HepG2 (cell line): ENCODE data around the gene PPP2R2D. TPM values are rescaled to one million over a fixed set of nuclear protein-coding genes. Genes with fewer than 3 reads are reported as not detected.

ENCODE experiments used
- AGO2 ChIP-seq: fragments of 200-400 bp; formaldehyde crosslinking; optimal IDR thresholded peaks from 2 replicates; pipeline ENCODE3; 2017; ENCODE audit warnings: mild to moderate bottlenecking, low read depth, low read length, moderate library complexity
- AKAP8 ChIP-seq: sonication (generic); formaldehyde crosslinking; IDR thresholded peaks from 2 replicates; pipeline ENCODE4 v1.5.1; 2020; ENCODE audit warnings: mild to moderate bottlenecking, missing genetic modification reagents
- CBX1 ChIP-seq: IDR thresholded peaks from one replicate; pipeline ENCODE4 v1.6.1; 2016; ENCODE audit warnings: antibody characterized with exemption, low read depth
- CHD4 ChIP-seq: fragments of 200-600 bp; sonication (generic); IDR thresholded peaks from 2 replicates; pipeline ENCODE4 v1.7.0; 2017; ENCODE audit warnings: mild to moderate bottlenecking, low read length, borderline replicate concordance
- DNMT1 ChIP-seq: sonication (generic); formaldehyde crosslinking; IDR thresholded peaks from 2 replicates; pipeline ENCODE4 v1.5.1; 2020; ENCODE audit warnings: mild to moderate bottlenecking, missing genetic modification reagents
- IRF1 ChIP-seq: sonication (generic); formaldehyde crosslinking; IDR thresholded peaks from 2 replicates; pipeline ENCODE4 v1.4.0; 2020; ENCODE audit warnings: low read depth, mild to moderate bottlenecking, missing genetic modification reagents
- MAF1 ChIP-seq: sonication (generic); formaldehyde crosslinking; IDR thresholded peaks from 2 replicates; pipeline ENCODE4 v1.5.0; 2020; ENCODE audit warnings: missing genetic modification reagents, borderline replicate concordance
- MYPOP ChIP-seq: sonication (generic); formaldehyde crosslinking; IDR thresholded peaks from 2 replicates; pipeline ENCODE4 v1.8.1; 2023; ENCODE audit warnings: mild to moderate bottlenecking, moderate library complexity, missing genetic modification reagents
- POLR2A ChIP-seq, 2 experiments: IDR thresholded peaks; 2 replicates each; pipeline ENCODE4 v1.6.1; 2011; ENCODE audit warnings: low read depth in 2 of 2, low read length in 2 of 2, mild to moderate bottlenecking in 1 of 2, moderate library complexity in 1 of 2; ENCODE audit not compliant: insufficient read depth in 1 of 2
- RBFOX2 ChIP-seq: fragments of 200-400 bp; formaldehyde crosslinking; IDR thresholded peaks from 2 replicates; pipeline ENCODE4 v1.6.1; 2017; ENCODE audit warnings: low read depth, mild to moderate bottlenecking, low read length
- SPEN ChIP-seq: sonication (generic); formaldehyde crosslinking; IDR thresholded peaks from 2 replicates; pipeline ENCODE4 v1.5.1; 2020; ENCODE audit warnings: low read depth, mild to moderate bottlenecking, missing genetic modification reagents
- U2AF1 ChIP-seq: fragments of 200-400 bp; formaldehyde crosslinking; optimal IDR thresholded peaks from 2 replicates; pipeline ENCODE3; 2017; ENCODE audit warnings: mild to moderate bottlenecking, low read depth, low read length
- ZBTB33 ChIP-seq: sonication (generic); formaldehyde crosslinking; IDR thresholded peaks from 2 replicates; pipeline ENCODE4 v1.4.0; 2020; ENCODE audit warnings: missing genetic modification reagents
- ZBTB38 ChIP-seq: sonication (generic); formaldehyde crosslinking; IDR thresholded peaks from 2 replicates; pipeline ENCODE4 v1.5.1; 2020; ENCODE audit warnings: mild to moderate bottlenecking, missing genetic modification reagents
- ZNF382 ChIP-seq: sonication (generic); formaldehyde crosslinking; IDR thresholded peaks from 2 replicates; pipeline ENCODE4 v1.5.0; 2020; ENCODE audit warnings: missing genetic modification reagents, mild to moderate bottlenecking, borderline replicate concordance
- ZNF629 ChIP-seq: sonication (generic); formaldehyde crosslinking; conservative IDR thresholded peaks from 2 replicates; pipeline ENCODE4 v1.5.0; 2020; ENCODE audit warnings: missing genetic modification reagents
- ZSCAN20 ChIP-seq: sonication (generic); formaldehyde crosslinking; IDR thresholded peaks from 2 replicates; pipeline ENCODE4 v1.4.0; 2020; ENCODE audit warnings: missing genetic modification reagents, mild to moderate bottlenecking, borderline replicate concordance
- ZSCAN31 ChIP-seq: sonication (generic); formaldehyde crosslinking; IDR thresholded peaks from 2 replicates; pipeline ENCODE4 v1.5.0; 2020; ENCODE audit warnings: low read depth, mild to moderate bottlenecking, missing genetic modification reagents
- polyA plus RNA-seq, 8 experiments: library from polyadenylated mRNA; depleted of rRNA in 3 of 8; stranded (reverse) in 7 of 8; unstranded in 1 of 8; fragments of >200 nt; fragmentation: Illumina TruSeq in 4 of 8; extraction: Trizol in 4 of 8; gene quantifications; 2 replicates each; pipeline versions ENCODE4 v1.2.1 to v1.2.3, GENCODE V29; 2011 to 2016; ENCODE audit warnings: low read depth in 4 of 8, missing spikeins in 1 of 8, mixed read lengths in 1 of 8; ENCODE audit not compliant: insufficient read depth in 1 of 8
- total RNA-seq, 5 experiments: library from RNA; depleted of rRNA; stranded (reverse); fragments of >200 nt; fragmentation: Illumina TruSeq; extraction: Trizol; gene quantifications; 2 replicates each; pipeline ENCODE4 v1.2.3, GENCODE V29; 2016; ENCODE audit warnings: low read depth in 1 of 5
- TF ChIP-seq, protein P1 (sequence below): sonication (generic); formaldehyde crosslinking; IDR thresholded peaks from 2 replicates; pipeline ENCODE4 v1.4.0; 2020; ENCODE audit warnings: missing genetic modification reagents, mild to moderate bottlenecking, borderline replicate concordance
- TF ChIP-seq, protein P2 (sequence below): sonication (generic); formaldehyde crosslinking; IDR thresholded peaks from 2 replicates; pipeline ENCODE4 v1.5.1; 2020; ENCODE audit warnings: mild to moderate bottlenecking, missing genetic modification reagents, moderate library complexity

The PPP2R2D gene
- total and polyA plus RNA-seq, 2 of the 13 experiments (the other 11 are each of a cell fraction or from before 2014, with no cell fraction given), result 32.7 to 33.2 TPM

DNA sequence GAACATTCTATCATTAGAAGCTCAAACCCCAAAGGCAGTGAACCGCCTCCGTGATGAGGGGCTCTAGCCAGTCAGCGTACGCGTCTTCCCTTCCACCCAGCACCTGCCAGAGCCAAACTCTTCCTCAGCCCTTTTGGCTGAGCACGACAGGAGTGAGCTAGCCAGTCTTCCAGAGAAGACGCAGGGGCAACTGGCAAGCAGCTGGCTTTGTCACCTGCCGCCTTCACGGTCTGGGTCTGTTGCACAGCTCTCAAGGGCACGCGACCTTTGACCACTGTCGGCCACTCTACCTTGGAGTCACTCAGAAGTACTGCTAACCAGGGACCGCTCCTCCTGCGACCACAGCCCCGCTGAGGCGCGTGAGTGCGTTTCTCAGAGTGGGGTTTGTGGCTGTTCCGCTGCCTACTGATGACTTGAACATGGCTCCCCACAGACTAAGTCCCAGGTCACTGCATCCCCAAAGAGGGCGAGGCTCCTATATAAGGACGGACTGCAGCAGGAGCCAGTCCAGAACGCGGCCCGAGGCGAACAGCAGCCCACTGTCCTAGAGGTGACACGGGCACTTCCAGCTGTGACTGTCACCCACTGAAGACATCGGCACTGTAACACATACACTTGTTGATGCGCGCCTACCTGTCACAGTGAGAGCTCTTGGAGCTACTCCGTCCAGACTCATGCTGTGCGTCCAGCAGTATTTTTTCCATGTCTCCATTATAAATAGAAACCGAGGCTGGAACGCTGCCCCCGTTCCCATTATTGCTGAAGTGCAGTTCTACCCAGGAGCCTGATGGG lies 72.5 kb downstream of the PPP2R2D start (continued):
- peak; percentile 49; the same call in 1 of the 2 replicates for TF ChIP-seq ZBTB38 (CRISPR knock-in tag)
- TF ChIP-seq POLR2A (IDR thresholded peaks at IDR 0.05; ENCODE audit: insufficient read depth in 1 of 2, low read depth in 2 of 2, low read length in 2 of 2), result 0 out of 4 replicates have a peak, but pooled peaks of 1 of the 2 experiments have one; percentile 32
- TF ChIP-seq ZSCAN20, result no peak
- no peak for TF ChIP-seq SPEN (CRISPR knock-in tag)
- no peak for TF ChIP-seq DNMT1 (CRISPR knock-in tag)
- no peak for TF ChIP-seq MAF1
- TF ChIP-seq, protein P1, sequence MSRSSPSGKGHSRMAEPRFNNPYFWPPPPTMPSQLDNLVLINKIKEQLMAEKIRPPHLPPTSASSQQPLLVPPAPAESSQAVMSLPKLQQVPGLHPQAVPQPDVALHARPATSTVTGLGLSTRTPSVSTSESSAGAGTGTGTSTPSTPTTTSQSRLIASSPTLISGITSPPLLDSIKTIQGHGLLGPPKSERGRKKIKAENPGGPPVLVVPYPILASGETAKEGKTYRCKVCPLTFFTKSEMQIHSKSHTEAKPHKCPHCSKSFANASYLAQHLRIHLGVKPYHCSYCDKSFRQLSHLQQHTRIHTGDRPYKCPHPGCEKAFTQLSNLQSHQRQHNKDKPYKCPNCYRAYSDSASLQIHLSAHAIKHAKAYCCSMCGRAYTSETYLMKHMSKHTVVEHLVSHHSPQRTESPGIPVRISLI (CRISPR knock-in tag), result no peak
- no peak for TF ChIP-seq IRF1 (CRISPR knock-in tag)
- no peak for TF ChIP-seq ZSCAN31 (CRISPR knock-in tag)
- no peak for TF ChIP-seq ZNF382 (CRISPR knock-in tag)
- TF ChIP-seq ZNF629 (CRISPR knock-in tag), result no peak
- 0 out of 2 replicates have a peak, but pooled peaks have one; percentile 54 for TF ChIP-seq ZBTB33 (CRISPR knock-in tag)
- no peak for TF ChIP-seq MYPOP (CRISPR knock-in tag)
- peak; percentile 19 for TF ChIP-seq AGO2
- TF ChIP-seq, protein P2, sequence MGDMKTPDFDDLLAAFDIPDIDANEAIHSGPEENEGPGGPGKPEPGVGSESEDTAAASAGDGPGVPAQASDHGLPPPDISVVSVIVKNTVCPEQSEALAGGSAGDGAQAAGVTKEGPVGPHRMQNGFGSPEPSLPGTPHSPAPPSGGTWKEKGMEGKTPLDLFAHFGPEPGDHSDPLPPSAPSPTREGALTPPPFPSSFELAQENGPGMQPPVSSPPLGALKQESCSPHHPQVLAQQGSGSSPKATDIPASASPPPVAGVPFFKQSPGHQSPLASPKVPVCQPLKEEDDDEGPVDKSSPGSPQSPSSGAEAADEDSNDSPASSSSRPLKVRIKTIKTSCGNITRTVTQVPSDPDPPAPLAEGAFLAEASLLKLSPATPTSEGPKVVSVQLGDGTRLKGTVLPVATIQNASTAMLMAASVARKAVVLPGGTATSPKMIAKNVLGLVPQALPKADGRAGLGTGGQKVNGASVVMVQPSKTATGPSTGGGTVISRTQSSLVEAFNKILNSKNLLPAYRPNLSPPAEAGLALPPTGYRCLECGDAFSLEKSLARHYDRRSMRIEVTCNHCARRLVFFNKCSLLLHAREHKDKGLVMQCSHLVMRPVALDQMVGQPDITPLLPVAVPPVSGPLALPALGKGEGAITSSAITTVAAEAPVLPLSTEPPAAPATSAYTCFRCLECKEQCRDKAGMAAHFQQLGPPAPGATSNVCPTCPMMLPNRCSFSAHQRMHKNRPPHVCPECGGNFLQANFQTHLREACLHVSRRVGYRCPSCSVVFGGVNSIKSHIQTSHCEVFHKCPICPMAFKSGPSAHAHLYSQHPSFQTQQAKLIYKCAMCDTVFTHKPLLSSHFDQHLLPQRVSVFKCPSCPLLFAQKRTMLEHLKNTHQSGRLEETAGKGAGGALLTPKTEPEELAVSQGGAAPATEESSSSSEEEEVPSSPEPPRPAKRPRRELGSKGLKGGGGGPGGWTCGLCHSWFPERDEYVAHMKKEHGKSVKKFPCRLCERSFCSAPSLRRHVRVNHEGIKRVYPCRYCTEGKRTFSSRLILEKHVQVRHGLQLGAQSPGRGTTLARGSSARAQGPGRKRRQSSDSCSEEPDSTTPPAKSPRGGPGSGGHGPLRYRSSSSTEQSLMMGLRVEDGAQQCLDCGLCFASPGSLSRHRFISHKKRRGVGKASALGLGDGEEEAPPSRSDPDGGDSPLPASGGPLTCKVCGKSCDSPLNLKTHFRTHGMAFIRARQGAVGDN (CRISPR knock-in tag), result peak; percentile 44
- peak; percentile 48; the same call in 1 of the 2 replicates for TF ChIP-seq RBFOX2
- TF ChIP-seq AKAP8 (CRISPR knock-in tag), result 0 out of 2 replicates have a peak, but pooled peaks have one; percentile 68
- no peak for TF ChIP-seq U2AF1
- no peak for TF ChIP-seq CBX1
- TF ChIP-seq CHD4, result no peak
